NT2/D1 (cell line): Measurements from ENCODE around the gene BRIX1.

Experiments used
- SUZ12 ChIP-seq: IDR thresholded peaks from 2 replicates; pipeline ENCODE4 v1.6.1; 2011; ENCODE audit not compliant: insufficient read length, insufficient read depth; ENCODE audit errors: extremely low read depth
- YY1 ChIP-seq: IDR thresholded peaks from 2 replicates; pipeline ENCODE4 v1.6.1; 2011; ENCODE audit not compliant: insufficient read length, insufficient read depth

GRCh38 chr5:34944460-34945047 lies 29.0 kb downstream of the BRIX1 start:
- no peak for TF ChIP-seq SUZ12
- no peak for TF ChIP-seq YY1
